ENCODE measurements around the gene HDGFL2.

The HDGFL2 gene

DNA sequence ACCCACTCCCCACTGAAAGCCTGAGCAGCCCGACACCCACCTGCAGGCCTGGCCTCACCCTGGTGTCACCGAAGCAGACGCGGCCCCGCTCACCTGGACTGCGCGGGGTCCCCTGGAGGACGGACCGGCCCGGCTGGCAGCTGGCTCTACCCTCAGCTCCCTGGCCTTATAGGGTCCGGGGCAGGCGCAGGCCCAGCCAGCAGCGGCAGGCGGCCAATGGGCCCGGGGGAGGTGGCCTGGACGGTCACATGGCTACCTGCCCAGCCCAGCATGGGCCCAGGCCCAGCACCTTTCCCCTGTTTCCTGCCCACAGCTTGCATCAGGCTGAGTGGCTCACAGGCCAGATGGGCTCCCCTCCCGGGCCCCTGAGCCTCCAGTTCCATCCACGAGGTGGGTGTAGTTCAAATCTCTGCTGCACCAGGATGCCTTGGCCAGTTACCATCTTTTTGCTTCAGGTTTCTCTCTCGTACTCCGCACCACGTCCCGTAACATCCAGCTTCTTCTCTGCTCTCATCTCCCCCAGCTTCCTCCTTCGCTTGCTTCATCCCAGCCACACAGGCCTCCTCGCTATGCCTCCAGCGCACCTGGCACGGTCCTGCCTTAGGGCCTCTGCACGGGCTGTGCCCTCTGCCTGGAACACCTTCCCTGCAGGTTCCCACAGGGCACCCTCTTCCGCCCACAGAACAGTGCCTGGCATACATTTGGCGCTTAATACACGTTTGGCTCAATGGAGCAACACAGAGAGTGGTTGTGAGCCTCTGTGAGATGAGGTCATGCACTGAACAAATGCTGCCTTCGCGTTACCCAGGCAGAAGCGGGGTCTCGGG, 46.5 kb downstream of the HDGFL2 start, which contains the start of gene PLIN4:
TSS of gene PLIN4 (minus strand) at position 142 of the 827 bp plus-strand sequence. CDS start 214 bp downstream, outside the sequence.
- in situ Hi-C loops (cut with HindIII; ENCODE audit: low sequenced_read_pairs), result no loop called here
- DNase-seq (ENCODE audit: low read depth, low spot score), result no peak
- no peak within 1 kb of the TSS for H3K4me3 ChIP-seq (ENCODE audit: low read depth, low read length)
- TF ChIP-seq, protein P1, sequence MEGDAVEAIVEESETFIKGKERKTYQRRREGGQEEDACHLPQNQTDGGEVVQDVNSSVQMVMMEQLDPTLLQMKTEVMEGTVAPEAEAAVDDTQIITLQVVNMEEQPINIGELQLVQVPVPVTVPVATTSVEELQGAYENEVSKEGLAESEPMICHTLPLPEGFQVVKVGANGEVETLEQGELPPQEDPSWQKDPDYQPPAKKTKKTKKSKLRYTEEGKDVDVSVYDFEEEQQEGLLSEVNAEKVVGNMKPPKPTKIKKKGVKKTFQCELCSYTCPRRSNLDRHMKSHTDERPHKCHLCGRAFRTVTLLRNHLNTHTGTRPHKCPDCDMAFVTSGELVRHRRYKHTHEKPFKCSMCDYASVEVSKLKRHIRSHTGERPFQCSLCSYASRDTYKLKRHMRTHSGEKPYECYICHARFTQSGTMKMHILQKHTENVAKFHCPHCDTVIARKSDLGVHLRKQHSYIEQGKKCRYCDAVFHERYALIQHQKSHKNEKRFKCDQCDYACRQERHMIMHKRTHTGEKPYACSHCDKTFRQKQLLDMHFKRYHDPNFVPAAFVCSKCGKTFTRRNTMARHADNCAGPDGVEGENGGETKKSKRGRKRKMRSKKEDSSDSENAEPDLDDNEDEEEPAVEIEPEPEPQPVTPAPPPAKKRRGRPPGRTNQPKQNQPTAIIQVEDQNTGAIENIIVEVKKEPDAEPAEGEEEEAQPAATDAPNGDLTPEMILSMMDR (IDR thresholded peaks at IDR 0.05; ENCODE audit: low read depth, low read length), result no peak

DNA sequence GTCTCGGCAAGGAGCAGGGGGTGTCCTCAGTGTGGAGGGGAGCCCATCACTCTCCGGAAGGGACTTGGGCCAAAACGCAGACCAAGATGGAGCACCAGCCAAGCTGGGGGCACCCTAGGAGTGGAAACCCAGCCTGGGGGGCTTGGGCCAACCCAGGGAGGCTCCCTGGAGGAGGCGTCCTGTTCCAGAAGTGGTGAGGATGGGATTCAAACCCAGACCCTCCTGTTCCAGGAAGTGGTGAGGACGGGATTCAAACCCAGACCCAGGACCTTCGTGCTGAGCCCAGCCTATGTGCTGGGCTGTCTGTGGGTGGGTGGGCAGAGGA, 47.0 kb downstream of the HDGFL2 start:
- in situ Hi-C loops (cut with HindIII; ENCODE audit: low sequenced_read_pairs), result no loop called here
- H3K4me3 ChIP-seq (ENCODE audit: low read depth, low read length), result no peak overlapping the region
- TF ChIP-seq, protein P1 (IDR thresholded peaks at IDR 0.05; ENCODE audit: low read depth, low read length), result no peak
- DNase-seq (ENCODE audit: low read depth, low spot score), result no peak

DNA sequence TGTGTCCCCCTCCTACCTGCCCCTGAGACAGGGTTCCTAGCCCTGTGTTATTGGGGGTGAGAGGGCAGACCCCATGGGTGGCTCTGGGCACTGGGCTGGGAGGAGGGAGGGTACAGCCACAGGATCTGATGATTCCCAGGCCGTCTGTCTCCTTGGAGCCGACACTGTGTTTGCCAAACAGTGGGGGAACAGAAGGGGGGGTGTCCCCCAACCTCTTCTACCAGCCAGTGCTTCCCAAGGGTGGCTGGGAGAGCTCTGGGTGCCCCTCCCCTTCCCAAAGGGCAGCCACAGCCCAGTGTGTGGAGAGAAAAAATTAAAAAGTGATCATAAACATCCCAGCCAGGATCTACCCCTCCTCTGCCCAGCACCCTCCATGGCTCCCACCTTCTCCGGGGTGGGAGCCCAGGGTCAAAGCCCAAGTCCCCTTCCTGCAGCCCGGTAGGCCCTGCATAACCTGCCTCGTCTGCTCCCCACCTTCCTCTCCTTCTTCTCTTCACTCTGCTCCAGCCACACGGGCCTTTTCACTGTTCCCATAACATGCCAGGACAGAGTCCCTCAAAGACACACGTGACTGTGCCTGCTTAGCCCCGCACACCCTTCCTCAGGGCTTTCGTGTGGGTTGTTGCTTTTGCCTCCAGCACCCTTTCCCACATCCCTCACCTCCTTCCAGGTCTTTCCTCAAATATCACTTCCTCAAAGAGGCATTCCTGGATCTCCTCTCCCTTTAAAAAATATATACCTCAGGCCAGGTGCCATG, 47.6 kb downstream of the HDGFL2 start:
- TF ChIP-seq, protein P1 (IDR thresholded peaks at IDR 0.05; ENCODE audit: low read depth, low read length), result no peak
- in situ Hi-C loops (cut with HindIII; ENCODE audit: low sequenced_read_pairs), result no loop called here
- DNase-seq (ENCODE audit: low read depth, low spot score), result no peak
- H3K4me3 ChIP-seq (ENCODE audit: low read depth, low read length), result no peak overlapping the region

GRCh38 chr19:4521170-4521887, 49.2 kb downstream of the HDGFL2 start:
- in situ Hi-C loops (cut with HindIII; ENCODE audit: low sequenced_read_pairs), result no loop called here
- TF ChIP-seq, protein P1 (IDR thresholded peaks at IDR 0.05; ENCODE audit: low read depth, low read length), result no peak

GRCh38 chr19:4521888-4522242, 49.8 kb downstream of the HDGFL2 start:
- no peak overlapping the region for H3K4me3 ChIP-seq (ENCODE audit: low read depth, low read length)
- in situ Hi-C loops (cut with HindIII; ENCODE audit: low sequenced_read_pairs), result no loop called here
- TF ChIP-seq, protein P1 (IDR thresholded peaks at IDR 0.05; ENCODE audit: low read depth, low read length), result no peak
- no peak for DNase-seq (ENCODE audit: low read depth, low spot score)

More at GRCh38 chr19:4521170-4521887, 49.2 kb downstream of the HDGFL2 start:
- DNase-seq (ENCODE audit: low read depth, low spot score), result no peak
- H3K4me3 ChIP-seq (ENCODE audit: low read depth, low read length), result no peak overlapping the region

DNA sequence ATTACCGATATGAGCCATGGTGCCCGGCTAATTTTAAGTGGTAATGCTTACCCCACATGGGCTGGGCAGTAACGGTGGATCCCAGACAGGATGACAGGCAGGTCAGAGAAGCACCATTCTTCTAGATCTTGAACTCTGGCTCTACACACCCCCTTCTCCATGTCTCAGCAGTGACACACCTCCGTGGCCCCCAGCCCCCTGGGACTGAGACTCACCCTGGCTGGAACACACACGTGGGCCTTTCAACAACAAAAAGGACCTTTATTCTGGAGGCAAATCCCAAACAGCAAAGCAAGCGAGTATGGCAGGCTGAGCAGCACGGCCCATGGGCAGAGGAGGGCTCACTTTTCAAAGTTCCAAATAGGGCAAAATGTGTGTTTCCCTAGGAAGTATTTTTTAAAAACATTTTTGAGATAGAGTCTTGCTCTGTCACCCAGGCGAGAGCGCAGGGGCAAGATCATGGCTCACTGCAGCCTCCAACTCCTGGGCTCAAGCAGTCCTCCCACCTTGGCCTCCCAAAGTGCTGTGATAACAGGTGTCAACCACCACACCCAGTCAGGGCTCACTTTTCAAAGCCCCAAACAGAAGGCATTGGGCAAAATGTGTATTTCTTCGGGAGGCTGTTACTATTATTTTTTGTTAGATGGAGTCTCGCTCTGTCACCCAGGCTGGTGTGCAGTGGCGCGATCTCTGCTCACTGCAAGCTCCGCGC, 50.4 kb downstream of the HDGFL2 start:
- no peak overlapping the region for H3K4me3 ChIP-seq (ENCODE audit: low read depth, low read length)
- TF ChIP-seq, protein P1 (IDR thresholded peaks at IDR 0.05; ENCODE audit: low read depth, low read length), result no peak
- in situ Hi-C loops (cut with HindIII; ENCODE audit: low sequenced_read_pairs), result no loop called here
- DNase-seq (ENCODE audit: low read depth, low spot score), result no peak

All from astrocyte of the spinal cord (primary cell).